ENCODE measurements around the gene PLPP7. TPM values are rescaled to one million over a fixed set of nuclear protein-coding genes. Genes with fewer than 3 reads are reported as not detected.
"Not testable (repeated sequence)": the region's sequence is repeated elsewhere in the genome, so short reads cannot be mapped to it uniquely, and the experiment has no call there.

Gene PLPP7
- total RNA-seq, 2 experiments from 2014 or later: 0.11 TPM; not detected in 1

- H3K9me3 Mint-ChIP-seq: no peaks in the 10 kb centered on the region
- H3K4me3 Mint-ChIP-seq: peak overlapping the region; percentile 76
- H3K27me3 Mint-ChIP-seq: no peaks in the 10 kb centered on the region
- ChIA-PET POLR2A (interaction anchor here (0.8 to 14.2 kb wide), 4 partner anchors 8 to 27 kb away, joined by 3 to 310 read pairs (median 7); no protein-coding TSS in a partner anchor), CTCF (interaction anchor here (0.7 to 1.4 kb wide), 2 partner anchors 8 to 11 kb away, joined by 3 to 4 read pairs; no protein-coding TSS in a partner anchor)
- intact Hi-C loops (cut with micrococcal nuclease): no loop called here
- peaks cover 54% of the 10 kb centered on the region for H3K36me3 Mint-ChIP-seq (ENCODE audit: low read depth)
- H3K4me1 Mint-ChIP-seq (ENCODE audit: low read depth): peaks cover 55% of the 10 kb centered on the region
- DNase-seq: peak; percentile 53
- ATAC-seq: peak; percentile 6
- H3K27ac Mint-ChIP-seq: peak overlapping the region; percentile 94
- TF ChIP-seq CTCF (IDR thresholded peaks at IDR 0.05): peak; percentile 18
Measured at GRCh38 chr9:131264231-131264630, 25.3 kb upstream of the PLPP7 start.

GRCh38 chr9:131266266-131267229 is 23.0 kb upstream of the PLPP7 start:
- TF ChIP-seq CTCF (IDR thresholded peaks at IDR 0.05): no peak
- Mint-ChIP-seq H3K27me3 (no peaks in the 10 kb centered on the region), H3K4me3 (peak overlapping the region; percentile 76), H3K4me1 (ENCODE audit: low read depth) (peaks cover 63% of the 10 kb centered on the region), H3K36me3 (ENCODE audit: low read depth) (peaks cover 54% of the 10 kb centered on the region), H3K27ac (peak overlapping the region; percentile 94), H3K9me3 (no peaks in the 10 kb centered on the region)
- intact Hi-C loops (cut with micrococcal nuclease): no loop called here
- DNase-seq (peak; percentile 79), ATAC-seq (peak; percentile 43)
- CTCF ChIA-PET: interaction anchor here (0.6 to 1.2 kb wide), 4 partner anchors 10 to 409 kb away, joined by 3 to 5 read pairs (median 4); no protein-coding TSS in a partner anchor
- POLR2A ChIA-PET: interaction anchor here (0.6 to 14.2 kb wide), 6 partner anchors 9 to 466 kb away, joined by 3 to 310 read pairs (median 4); partner anchors contain the start of gene FAM78A

- no peak for TF ChIP-seq CTCF (IDR thresholded peaks at IDR 0.05)
- Mint-ChIP-seq H3K9me3 (no peaks in the 10 kb centered on the region), H3K27me3 (no peaks in the 10 kb centered on the region), H3K27ac (peak overlapping the region; percentile 99), H3K4me1 (ENCODE audit: low read depth) (peaks cover 44% of the 10 kb centered on the region), H3K36me3 (ENCODE audit: low read depth) (peaks cover 63% of the 10 kb centered on the region), H3K4me3 (peak overlapping the region; percentile 90)
- peak; percentile 18 for ATAC-seq
- CTCF ChIA-PET: interaction anchor here (1.0 to 4.8 kb wide), 4 partner anchors 8 to 94 kb away, joined by 3 to 29 read pairs (median 5); no protein-coding TSS in a partner anchor
- DNase-seq: peak; percentile 77
- POLR2A ChIA-PET: interaction anchor here (0.8 to 14.2 kb wide), 7 partner anchors 9 to 145 kb away, joined by 3 to 310 read pairs (median 3); partner anchors contain the start of gene NUP214
- intact Hi-C loops (cut with micrococcal nuclease): loop anchor here (5.0 kb wide), 1 partner anchor 33 kb away; no protein-coding TSS in a partner anchor
Measured at GRCh38 chr9:131270171-131271015, 19.1 kb upstream of the PLPP7 start.

- not testable (repeated sequence) for H3K9me3 Mint-ChIP-seq, DNase-seq, H3K27me3 Mint-ChIP-seq, ATAC-seq
- H3K36me3 Mint-ChIP-seq (ENCODE audit: low read depth): peaks cover 67% of the 10 kb centered on the region
- ChIA-PET POLR2A (interaction anchor here (0.9 to 14.2 kb wide), 5 partner anchors 15 to 145 kb away, joined by 3 to 310 read pairs (median 4); partner anchors contain the start of gene NUP214), CTCF (interaction anchor here (1.0 to 4.8 kb wide), 5 partner anchors 15 to 102 kb away, joined by 3 to 29 read pairs (median 6); no protein-coding TSS in a partner anchor)
- H3K4me1 Mint-ChIP-seq (ENCODE audit: low read depth): peaks cover 38% of the 10 kb centered on the region
- H3K27ac Mint-ChIP-seq: peak overlapping the region; percentile 99
- intact Hi-C loops (cut with micrococcal nuclease): loop anchor here (5.0 kb wide), 1 partner anchor 34 kb away; no protein-coding TSS in a partner anchor
- peak overlapping the region; percentile 90 for H3K4me3 Mint-ChIP-seq
Measured at GRCh38 chr9:131271016-131271273, 18.6 kb upstream of the PLPP7 start.

Data from activated CD8-positive, alpha-beta T cell treated with anti-CD3 and anti-CD28 coated beads for 36 hours (primary cell).